Type B pancreatic cell (in vitro differentiated cells): ENCODE results near the gene FST. TPM values are rescaled to one million over a fixed set of nuclear protein-coding genes. Genes with fewer than 3 reads are reported as not detected.

Source experiments
- DNase-seq: peaks from one replicate; pipeline ENCODE4 v3.0.0; 2021; ENCODE audit warnings: mixed read lengths; ENCODE audit not compliant: unreplicated experiment; ENCODE audit errors: extremely low spot score
- H3K27ac Mint-ChIP-seq: 2 replicates; pipeline ENCODE4 v1.8.0; 2021; ENCODE audit warnings: mild to moderate bottlenecking, mixed read lengths
- H3K27me3 Mint-ChIP-seq: 2 replicates; pipeline ENCODE4 v1.8.0; 2021; ENCODE audit warnings: mixed read lengths
- H3K36me3 Mint-ChIP-seq: 2 replicates; pipeline ENCODE4 v1.8.0; 2021; ENCODE audit warnings: mixed read lengths
- H3K4me1 Mint-ChIP-seq: one replicate; pipeline ENCODE4 v1.8.0; 2021; ENCODE audit warnings: mixed read lengths; ENCODE audit not compliant: unreplicated experiment
- H3K4me3 Mint-ChIP-seq: 2 replicates; pipeline ENCODE4 v1.8.0; 2021; ENCODE audit warnings: mild to moderate bottlenecking, mixed read lengths
- H3K9me3 Mint-ChIP-seq: 2 replicates; pipeline ENCODE4 v1.8.0; 2021; ENCODE audit warnings: mixed read lengths
- total RNA-seq: library from RNA; stranded (reverse); gene quantifications from 2 replicates; pipeline ENCODE4 v1.2.1, GENCODE V29; 2021; ENCODE audit warnings: low replicate concordance
- TF ChIP-seq, protein P1 (sequence below): fragments of 200-600 bp; sonication (generic); conservative IDR thresholded peaks from 2 replicates; pipeline ENCODE4 v1.5.0; 2021; ENCODE audit warnings: antibody characterized with exemption, mild to moderate bottlenecking

The FST gene
- total RNA-seq, 1 donor from 2014 or later, result 2.5 TPM

DNA sequence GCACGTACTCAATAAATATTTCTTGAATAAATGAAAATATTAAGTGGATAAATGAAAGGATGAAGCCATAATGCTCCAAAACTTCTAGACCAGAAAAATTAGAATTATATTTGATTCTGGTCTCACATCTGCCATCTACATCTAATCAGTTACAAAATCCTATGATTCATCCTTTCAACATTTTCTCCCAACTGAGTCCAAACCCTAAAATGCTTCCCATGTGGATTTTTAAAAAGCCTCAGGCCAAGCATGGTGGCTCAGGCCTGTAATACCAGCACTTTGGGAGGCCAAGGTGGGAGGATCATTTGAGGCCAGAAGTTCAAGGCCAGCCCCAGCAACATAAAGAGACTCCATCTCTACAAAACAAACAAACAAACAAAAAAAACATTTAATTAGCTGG, 31.6 kb upstream of the FST start:
- Mint-ChIP-seq H3K27ac (no peak overlapping the region), H3K9me3 (no peaks in the 10 kb centered on the region), H3K36me3 (no peaks in the 10 kb centered on the region), H3K4me3 (no peak overlapping the region), H3K27me3 (peaks cover 9% of the 10 kb centered on the region), H3K4me1 (no peaks in the 10 kb centered on the region)
- DNase-seq, result no peak
- TF ChIP-seq, protein P1, sequence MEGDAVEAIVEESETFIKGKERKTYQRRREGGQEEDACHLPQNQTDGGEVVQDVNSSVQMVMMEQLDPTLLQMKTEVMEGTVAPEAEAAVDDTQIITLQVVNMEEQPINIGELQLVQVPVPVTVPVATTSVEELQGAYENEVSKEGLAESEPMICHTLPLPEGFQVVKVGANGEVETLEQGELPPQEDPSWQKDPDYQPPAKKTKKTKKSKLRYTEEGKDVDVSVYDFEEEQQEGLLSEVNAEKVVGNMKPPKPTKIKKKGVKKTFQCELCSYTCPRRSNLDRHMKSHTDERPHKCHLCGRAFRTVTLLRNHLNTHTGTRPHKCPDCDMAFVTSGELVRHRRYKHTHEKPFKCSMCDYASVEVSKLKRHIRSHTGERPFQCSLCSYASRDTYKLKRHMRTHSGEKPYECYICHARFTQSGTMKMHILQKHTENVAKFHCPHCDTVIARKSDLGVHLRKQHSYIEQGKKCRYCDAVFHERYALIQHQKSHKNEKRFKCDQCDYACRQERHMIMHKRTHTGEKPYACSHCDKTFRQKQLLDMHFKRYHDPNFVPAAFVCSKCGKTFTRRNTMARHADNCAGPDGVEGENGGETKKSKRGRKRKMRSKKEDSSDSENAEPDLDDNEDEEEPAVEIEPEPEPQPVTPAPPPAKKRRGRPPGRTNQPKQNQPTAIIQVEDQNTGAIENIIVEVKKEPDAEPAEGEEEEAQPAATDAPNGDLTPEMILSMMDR, result no peak

DNA sequence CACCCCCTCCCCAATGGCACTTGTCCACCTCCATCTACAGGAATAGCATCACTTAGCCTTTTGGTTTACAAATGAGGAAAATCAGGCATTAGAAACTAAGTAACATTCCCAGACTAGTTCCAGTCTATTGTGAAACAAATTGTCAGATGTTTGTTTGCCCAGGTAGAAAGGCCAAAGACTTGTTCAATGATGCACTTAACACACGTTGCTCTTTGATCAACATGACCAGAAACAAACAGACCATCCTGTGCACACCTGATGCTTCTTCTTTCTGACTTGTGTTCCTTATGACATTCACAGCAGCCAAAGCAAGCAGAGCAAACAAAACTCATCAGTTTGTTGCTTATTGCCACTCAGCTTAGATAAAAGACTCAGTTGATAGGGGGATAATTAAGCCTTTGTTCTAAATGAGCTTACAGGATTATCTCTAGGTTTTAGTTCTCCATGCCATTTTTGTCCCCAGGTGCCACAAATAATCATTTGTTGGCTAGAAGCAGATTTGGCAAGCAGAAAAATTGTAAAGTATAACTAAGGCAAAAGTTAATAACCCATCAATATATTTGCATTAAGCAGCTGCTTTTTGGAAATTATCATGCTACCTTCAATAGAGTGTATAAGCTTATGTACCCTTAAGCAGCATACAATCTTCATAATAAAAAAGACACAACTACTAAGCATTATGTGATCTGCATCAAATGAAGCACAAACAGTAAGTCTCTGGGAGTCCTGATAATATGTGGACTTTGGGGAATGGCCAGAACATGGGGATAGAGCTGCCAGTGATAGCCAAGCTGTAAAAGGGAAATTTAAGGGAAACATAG, 26.3 kb upstream of the FST start:
- H3K27ac Mint-ChIP-seq, result no peak overlapping the region
- TF ChIP-seq, protein P1, result no peak
- no peaks in the 10 kb centered on the region for H3K36me3 Mint-ChIP-seq
- no peaks in the 10 kb centered on the region for H3K9me3 Mint-ChIP-seq
- no peak for DNase-seq
- no peaks in the 10 kb centered on the region for H3K4me1 Mint-ChIP-seq
- H3K4me3 Mint-ChIP-seq, result no peak overlapping the region
- peaks cover 12% of the 10 kb centered on the region for H3K27me3 Mint-ChIP-seq

DNA sequence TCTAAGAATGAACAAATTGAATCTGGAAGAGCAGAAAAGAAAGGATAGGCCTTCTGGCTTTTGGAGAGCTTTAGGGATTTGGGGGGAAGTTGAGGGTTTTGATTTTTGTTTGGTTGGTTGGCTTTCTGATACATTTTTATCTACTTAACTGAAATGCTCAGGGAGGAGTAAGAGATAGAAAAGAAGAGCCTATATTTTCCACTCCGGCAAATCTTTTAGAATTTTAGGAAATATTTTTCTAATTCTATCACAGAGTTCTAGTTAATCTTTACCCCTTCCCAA, 25.8 kb upstream of the FST start:
- DNase-seq, result no peak
- no peaks in the 10 kb centered on the region for H3K9me3 Mint-ChIP-seq
- H3K27me3 Mint-ChIP-seq, result peaks cover 12% of the 10 kb centered on the region
- TF ChIP-seq, protein P1, result no peak
- H3K27ac Mint-ChIP-seq, result no peak overlapping the region
- H3K4me3 Mint-ChIP-seq, result no peak overlapping the region
- H3K4me1 Mint-ChIP-seq, result no peaks in the 10 kb centered on the region
- H3K36me3 Mint-ChIP-seq, result no peaks in the 10 kb centered on the region

DNA sequence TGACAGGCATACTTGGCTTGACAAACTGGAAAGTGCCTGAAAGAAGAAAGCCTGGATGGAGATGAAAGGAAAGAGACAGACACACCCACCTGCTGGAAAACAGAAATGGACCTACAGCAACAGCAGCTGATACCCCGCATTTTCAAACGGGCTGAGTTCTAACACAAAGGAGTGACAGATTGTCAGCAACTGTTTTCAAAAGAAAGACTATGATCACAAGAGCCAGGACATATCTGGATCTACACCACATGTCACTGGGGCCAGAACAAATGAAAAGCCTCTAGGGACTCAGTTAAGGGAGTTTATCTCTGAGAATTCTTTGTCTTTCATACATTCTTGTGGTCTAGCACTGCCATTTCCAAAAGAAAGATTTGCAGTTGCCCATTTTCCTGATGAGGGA, 24.1 kb upstream of the FST start:
- Mint-ChIP-seq H3K36me3 (no peaks in the 10 kb centered on the region), H3K9me3 (no peaks in the 10 kb centered on the region), H3K27ac (no peak overlapping the region), H3K4me1 (no peaks in the 10 kb centered on the region), H3K4me3 (no peak overlapping the region), H3K27me3 (peaks cover 12% of the 10 kb centered on the region)
- DNase-seq, result no peak
- TF ChIP-seq, protein P1, result no peak

DNA sequence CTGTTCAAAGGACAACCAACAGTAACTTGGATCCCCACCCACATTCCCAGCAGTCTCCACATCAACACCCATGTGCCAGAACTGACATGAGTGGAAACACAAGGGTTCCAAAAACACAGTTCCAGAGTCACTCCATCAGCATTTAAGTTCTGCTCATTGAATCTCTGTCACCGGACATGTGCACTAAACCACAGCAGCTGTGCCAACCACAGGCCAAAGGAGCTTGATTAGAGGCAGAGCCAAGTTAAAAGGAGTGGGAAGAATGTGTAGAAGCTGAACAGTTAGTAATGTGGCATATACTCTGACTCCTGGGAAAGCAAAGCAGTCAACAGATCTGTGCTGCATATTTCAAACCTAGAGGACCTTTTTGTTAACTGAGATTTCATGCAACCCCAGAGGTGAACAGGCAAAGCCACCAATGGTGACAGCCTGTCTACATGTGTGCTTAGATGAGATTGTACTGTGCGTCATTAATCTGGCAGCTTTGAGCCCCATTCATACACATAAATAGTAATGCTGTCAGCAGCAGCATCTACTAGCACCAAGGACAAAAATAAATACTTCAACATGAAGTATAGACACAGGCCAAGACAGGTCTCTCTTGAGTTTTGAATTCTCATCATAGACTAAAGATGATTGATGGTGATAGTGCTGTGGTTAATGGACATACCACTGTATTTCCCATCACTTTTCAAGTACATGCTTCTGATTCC, 16.4 kb upstream of the FST start:
- TF ChIP-seq, protein P1, result no peak
- H3K27ac Mint-ChIP-seq, result no peak overlapping the region
- peaks cover 12% of the 10 kb centered on the region for H3K27me3 Mint-ChIP-seq
- no peaks in the 10 kb centered on the region for H3K9me3 Mint-ChIP-seq
- H3K4me3 Mint-ChIP-seq, result no peak overlapping the region
- no peaks in the 10 kb centered on the region for H3K36me3 Mint-ChIP-seq
- H3K4me1 Mint-ChIP-seq, result no peaks in the 10 kb centered on the region
- no peak for DNase-seq
